Activated CD4-positive, alpha-beta T cell treated with anti-CD3 and anti-CD28 coated beads for 4 hours (primary cell): ENCODE data around the gene THSD4.

Source experiments
- DNase-seq, 2 donors: peaks; one replicate each; pipeline ENCODE4 v3.0.0-alpha.2; 2020

THSD4 gene

DNA sequence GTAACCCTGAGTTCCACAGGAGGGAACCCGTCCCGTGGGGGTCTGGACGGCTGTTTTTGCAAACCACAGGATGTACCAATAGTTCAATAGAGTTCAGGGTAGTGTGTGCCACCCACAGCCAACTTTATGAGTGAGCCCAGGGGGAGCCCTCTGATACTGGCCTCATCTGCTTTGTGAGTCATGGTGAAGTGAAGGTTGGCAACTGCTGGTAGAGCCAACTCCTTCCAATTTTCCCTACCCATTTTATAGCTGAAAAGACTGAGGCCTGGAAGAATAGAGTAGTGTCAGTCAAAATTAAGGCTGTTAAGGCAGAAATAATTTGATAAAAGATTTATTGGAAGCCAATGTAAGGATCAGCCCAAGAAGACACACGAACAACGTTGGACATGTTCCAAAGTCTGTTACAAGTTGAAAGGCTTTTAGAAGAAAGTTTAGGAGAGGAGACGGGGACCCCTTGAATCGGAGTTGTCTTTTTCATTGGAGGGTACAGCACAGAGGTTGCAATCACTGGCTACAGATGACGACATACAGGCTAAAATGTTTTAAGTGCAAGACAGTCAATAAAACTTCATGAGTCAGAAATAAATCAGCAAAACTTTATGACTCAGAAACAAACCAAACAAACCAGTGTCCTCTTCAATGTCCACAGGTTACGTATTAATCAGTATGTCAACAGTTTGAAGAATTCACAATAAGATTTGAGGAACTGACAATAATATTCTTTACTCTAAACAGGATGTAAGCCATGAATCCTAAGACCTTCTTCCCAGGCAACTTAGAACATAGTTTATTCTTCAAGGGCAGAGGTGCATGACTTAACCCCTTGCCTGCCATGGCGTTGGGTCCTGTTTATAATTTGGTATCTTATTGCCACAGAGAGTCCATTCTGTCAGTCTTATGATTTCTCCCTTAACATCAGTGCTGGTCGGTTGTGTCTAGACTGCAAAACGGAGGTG lies 632.1 kb downstream of the THSD4 start:
- no peak for DNase-seq

DNA sequence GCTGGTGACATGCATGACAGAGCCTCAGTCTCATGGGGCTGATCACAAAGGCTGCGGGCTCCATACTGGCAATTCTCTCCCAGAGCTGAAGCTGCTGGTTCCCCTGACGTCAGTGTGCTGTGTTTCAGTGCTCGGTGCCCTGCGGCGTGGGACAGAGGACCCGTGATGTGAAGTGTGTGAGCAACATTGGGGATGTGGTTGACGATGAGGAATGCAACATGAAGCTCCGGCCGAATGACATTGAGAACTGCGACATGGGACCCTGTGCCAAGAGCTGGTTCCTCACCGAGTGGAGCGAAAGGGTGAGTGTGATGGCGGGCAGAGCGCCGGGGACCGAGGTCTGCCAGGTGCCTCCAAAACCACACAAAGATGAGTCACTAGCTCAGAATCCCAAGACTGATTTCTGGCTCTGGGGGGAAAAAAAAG lies 633.0 kb downstream of the THSD4 start:
- DNase-seq: no peak

DNA sequence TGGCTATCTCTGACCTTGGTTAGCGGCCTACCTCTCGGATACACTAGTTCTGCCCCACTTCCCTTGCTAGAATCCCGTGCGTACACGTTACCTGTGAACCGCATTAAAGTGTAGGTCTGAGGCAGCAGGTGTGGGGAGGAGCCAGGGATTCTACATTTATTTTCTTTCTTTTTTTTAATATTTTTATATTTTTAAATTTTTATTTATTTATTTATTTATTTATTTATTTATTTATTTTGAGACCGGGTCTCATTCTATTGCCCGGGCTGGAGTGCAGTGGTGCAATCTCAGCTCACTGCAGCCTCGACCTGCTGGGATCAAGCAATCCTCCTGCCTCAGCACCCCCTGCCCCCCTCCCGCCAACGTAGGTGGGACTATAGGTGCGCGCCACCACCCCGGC lies 634.2 kb downstream of the THSD4 start:
- DNase-seq: no peak

DNA sequence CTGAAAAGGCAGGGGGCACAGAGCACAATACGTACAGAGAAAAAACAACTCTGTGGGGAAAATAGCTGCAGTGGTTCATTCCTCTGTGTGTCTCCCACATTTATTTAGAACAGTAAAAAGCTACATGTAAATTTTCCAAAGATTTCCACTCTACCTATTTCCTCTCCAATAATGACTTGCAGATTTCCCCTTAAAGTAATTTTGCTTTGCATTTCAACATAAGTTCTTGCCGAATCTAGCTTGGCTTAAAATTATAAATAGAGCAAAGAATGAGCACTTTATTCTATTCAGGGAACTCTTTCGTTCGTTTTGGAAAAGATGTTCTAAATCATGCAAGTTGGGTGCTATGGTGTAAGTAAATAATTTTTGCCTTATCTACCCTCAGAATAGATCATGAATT lies 636.9 kb downstream of the THSD4 start:
- no peak for DNase-seq

DNA sequence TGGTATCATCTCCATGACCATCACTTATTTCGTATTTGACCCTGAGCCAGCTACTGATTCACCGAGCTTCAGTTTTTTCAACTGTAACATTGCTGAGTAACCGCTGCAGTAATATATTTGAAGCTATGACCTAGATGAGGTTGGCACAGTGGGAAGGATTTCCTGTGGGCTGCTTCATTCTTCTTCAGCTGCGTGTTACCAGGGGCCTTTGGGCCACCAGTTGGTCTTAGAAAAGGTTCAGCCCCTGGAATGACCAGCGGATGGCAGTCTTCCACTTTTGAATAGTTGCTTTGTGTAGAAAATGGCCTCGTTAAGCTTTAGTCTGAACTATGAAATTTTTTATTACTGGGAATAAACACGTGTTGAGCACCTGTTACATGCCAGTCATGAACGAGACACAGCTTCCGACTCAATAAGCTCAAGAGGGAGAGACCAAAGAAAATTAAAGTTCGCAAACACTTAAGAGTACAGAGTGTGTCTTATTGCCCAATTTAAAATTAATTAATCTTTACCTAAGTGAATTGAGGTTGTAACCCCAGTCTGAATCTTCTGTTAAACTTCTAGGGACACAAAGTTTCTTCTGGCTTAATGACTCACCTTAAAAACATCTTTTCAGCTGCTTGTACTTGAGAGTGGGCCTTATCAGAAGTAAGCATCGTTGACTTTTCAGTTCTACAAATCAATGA lies 637.5 kb downstream of the THSD4 start:
- no peak for DNase-seq

DNA sequence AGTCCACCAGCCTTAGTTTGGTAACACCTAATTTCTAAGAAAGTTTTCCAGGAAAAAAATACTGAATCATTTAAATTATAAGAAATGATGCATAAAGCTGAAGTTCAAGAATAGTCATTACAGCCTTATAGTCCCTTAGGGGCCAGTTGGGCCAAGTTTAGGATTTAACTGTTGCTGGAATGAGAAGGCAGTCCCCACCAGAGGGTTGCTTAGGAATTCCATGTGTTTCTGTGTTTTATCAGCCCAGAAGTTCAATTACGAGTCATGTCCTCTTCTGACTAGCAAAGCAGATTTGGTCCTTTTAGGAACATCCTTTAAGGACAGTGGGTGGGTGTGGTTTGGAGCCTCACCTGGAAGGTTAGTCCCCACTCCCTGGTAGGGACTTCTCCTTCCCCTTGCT lies 638.1 kb downstream of the THSD4 start:
- DNase-seq: no peak

DNA sequence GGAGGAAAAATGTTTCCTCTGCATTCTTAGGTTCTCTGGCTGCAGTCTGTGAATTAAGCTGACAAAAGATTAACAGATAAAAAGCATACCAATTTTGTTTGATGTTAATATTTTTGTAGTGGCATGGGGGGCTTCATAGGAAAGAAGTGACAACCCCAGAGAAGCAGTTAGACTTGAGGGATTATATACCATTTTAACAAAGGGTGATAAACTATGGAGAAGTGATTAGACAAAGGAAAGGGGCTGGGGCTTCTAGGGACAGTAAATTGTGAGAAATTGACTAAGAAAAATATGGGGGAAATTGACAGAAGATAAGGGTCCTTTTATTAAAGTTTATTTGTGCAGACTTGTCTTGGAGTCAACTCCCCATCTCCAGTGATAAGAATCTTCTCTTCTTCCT lies 639.4 kb downstream of the THSD4 start:
- no peak for DNase-seq

DNA sequence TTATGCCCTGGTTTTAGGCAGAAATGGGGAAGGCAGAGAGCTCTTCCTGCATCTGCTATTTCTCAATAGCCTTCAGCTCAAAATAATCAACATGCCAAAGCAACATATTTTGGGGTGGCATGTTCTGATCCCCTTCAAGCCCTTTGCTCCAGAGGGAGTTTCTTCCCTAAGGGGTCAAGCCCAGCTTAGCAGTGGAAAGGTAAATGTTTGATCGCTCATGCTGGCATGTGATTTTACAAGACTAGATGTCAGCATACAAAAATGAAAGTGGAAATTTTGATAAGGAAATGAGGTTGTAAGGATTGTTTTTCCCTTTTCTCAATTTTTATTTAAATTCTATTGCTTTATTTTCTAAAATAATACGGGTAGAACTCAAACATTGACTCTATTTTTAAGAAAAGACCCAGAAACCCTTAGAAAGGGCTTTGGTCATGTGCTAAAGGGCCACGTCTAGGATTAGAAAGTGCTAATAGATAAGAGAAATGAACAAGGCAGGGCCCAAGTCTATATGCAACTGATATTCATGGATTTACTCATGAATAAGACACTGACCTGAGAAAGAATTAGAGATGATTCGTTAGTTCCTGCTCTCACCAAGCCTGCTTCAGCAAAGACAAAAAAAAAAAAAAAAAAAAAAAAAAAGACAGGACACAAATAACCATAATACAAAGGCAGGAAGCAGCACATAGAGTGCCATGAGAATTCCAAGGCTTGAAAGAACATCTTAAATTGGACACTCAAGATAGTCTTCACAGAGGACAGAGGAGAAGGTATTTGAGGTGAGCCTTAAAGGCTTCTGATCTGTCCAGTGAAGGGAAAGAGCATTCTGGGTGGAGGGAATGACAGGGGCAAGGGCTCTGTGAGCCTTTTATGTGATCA lies 640.1 kb downstream of the THSD4 start:
- no peak for DNase-seq

DNA sequence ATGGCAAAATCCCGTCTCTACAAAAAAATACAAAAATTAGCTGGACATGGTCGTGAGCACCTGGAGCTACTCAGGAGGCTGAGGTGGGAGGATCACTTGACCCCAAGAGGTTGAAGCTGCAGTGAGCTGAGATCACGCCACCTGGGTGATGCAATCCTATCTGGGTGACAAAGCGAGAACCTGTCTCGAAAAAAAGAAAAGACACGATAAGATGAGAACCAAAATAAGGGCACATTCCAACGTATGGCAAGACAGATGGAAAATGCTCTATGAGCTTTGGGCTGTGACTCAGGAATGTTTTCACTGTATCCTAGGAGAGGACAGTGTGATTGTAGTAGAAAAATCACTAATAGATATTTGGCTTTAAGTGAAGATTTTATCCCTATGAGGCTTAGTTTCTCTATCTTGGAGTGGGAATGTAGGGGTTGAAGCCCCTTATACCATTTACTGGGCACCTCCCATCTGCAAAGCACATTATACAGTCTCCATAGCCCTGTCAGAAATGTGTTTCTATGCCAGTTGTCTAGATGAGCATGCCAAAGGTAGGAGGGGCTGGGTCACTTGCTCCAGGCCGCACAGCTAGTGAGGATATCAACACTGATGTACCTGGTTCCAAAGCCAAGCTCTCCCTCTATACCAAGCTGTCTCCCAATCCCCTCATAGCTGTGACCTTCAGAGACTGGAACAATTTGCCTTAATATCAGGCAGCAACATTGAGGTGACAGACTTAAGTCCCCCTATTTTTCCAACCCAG lies 641.5 kb downstream of the THSD4 start:
- DNase-seq: no peak

DNA sequence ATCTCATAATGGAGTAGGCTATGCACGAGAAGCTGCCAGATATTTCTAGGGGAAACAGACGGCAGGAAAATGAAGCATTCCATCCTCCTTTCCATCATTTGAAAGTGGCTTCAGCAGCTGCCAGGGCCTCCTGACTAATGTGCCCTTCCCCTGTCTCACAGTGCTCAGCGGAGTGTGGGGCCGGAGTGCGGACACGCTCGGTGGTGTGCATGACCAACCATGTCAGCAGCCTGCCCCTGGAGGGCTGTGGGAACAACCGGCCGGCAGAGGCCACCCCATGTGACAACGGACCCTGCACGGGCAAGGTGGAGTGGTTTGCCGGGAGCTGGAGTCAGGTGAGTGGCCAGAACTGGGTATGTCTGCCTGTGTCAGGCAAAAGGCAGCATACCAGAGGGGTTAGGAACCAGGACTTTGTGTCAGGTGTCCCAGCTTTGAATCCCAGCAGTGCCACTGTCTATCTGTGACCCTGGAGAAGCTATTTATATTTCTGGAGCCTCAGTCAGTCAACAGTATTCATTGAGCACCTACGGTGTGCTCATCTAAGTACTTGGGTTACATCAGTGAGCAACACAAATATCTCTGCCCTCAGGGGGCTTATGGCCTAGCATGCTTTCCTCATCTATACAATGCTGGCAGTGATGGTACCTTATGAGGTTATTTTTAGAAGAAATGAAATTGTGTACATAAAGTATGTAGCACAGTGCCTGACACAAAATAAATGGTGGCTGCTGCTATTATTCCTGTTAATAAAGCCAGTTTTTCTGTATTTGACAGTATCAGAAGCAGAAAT lies 642.7 kb downstream of the THSD4 start:
- no peak for DNase-seq

DNA sequence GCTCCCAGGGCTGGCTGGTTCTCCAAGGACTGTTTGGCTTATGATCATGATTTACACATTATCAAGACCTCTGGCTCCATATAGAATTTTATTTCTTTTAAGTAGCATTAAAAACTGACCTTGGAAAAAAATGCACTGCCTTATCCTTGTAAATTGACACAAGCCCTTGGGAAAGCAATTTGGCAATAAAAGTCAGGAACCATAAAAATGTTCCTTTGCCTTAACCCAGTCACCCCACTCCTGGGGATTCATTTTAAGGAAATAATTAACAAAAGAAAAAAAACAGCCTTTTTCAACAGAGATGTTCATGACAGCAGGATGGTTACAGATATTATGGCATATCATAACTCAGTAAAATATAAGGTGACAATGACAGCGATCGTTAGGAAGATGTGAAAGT lies 643.4 kb downstream of the THSD4 start:
- DNase-seq: no peak

DNA sequence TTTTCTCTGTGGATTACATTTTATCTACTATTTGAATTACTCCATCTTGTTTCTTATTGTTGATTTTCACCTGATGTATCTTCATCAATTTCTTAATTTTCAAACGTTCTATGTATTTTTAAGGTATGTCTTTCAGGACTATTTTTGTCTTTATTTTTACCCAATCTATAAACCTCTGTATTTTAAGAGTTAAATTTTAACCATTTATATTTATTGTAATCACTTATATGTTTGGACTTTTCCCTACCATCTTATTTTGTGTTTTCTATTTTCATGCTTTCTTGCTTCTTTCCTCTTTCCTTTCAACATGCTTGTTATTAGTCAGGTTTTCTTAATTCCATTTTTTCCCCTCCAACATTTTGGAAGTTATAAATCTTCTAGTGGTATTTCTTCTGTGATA lies 645.6 kb downstream of the THSD4 start:
- DNase-seq: no peak

DNA sequence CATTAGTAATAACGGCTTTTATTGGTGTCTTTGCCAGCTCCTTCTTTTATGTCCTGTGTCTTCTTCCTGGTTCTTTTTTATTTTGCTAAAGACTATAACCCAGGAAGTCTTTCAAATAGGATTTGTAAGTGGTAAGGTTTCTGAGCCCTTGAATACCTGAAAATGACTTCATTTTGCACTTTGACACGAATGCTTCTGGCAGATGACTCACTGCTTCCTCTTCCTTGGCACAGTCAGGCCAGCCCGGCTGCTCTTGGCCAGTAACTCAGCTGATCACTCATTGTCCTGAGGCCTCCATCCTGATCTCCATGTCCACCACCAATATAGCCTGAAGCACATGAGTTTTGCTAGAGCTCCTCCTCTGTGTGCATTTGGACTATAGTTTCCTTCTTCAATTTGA lies 646.4 kb downstream of the THSD4 start:
- no peak for DNase-seq

DNA sequence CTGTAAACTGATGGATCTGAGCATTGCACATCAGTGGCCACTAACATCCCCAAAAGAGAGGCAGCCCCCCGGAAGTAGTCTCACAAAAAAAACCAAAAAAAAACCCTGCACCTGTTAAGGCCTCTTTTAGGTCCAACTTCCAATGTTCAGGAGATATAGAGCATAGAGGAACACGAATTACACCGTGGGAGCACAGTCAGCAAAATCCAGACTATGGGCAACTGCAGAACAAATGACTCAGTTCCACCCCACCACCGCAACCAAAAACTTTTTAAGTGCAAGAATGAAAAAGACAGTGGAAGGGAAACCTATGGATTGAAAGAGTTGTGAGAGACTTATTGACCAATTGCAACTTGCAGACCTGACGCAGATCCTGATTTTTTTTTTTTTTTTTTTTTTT lies 652.9 kb downstream of the THSD4 start:
- no peak for DNase-seq

DNA sequence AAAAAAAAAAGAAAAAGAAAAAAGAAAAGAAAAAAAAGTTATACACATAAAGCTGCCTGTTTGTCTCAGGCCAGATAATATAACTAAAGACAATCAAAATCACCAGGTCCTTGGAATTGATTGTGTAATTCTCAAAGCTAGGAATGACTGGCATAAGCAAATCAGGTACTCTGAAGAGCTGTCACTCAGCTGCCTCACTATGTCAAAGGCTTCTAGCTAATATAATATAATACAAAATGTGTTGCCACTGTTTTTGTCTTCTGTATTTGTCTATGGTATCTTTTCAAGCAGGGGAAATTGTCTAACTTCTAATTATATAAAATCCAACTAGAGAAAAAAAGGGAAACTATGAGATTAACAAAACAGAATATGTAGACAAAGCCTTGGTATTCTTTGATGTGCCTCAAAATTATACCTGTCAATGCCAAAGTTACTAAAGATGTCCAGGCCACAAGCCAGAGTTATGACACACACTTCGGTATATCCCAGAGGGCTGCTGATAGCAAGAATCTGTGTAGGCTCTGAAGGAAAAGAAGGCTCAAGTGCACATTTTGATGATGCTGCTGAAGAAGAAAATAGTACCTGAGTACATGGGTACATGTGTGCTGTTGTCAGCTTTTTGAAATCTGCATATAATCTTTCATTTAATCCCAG lies 658.1 kb downstream of the THSD4 start:
- DNase-seq: no peak

DNA sequence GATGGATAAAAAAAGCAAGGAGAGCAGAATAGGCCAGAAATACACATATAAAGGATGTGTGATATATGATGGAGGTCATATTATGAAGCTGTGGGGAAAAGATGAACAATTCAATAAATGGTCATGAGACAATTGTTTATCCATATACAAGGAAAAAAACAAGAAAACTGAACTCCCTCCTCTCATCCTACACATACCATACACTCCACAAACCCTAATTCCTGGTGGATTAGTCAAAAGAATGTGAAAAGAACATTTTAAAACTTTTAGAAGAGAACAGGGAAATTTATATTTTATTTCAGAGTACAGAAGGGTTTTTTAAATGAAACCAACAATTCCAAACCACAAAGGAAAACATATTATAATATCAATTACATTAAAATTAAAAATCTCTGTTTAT lies 660.6 kb downstream of the THSD4 start:
- DNase-seq: no peak

DNA sequence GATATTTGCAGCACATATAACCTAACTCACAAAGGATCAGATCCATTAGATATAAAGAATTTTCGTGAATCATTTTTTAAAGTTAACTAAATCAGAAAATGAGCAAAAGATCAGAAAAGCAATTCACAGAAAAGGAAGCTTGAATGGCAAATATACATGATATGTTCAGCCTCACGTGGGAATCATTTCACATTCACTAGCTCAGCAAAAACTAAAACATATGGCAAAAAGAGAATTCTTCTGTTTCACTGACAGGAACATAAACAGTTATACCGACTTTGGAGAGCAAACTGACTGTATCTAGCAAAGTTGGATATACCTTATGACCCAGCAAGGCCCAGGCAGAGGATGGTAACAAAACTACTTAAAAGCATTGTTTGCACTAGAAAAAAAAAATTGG lies 661.0 kb downstream of the THSD4 start:
- no peak for DNase-seq

DNA sequence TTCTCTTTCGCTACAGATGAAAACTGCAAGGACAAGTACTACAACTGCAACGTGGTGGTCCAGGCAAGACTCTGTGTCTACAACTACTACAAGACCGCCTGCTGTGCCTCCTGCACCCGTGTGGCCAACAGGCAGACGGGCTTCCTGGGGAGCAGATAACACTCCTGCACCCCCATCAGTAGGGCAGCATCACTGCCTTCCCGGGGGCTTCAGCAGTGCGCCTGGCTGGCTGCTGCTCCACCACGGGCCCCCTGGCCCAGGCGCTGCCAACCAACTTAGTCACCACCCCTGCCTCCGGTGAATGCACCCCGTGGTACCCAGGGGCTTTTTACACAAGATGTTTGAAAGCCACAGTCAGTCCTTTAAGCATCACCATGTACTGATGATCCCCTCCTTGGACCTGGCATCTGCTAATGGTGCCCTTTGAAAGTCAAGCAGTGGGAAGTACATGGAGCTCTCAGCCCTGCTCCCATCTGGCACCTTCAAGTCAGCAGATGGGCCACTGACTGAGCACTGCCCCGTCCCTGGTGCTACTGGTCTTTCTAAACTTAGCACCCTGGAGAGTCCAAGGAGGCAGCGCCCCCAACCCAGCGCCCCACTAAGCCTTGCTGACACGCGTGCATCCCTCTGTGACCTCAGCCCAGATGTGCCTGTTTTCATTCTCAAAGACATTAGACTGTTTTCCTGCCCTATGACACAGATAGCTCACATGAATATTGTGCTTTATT lies 662.1 kb downstream of the THSD4 start:
- DNase-seq: no peak

DNA sequence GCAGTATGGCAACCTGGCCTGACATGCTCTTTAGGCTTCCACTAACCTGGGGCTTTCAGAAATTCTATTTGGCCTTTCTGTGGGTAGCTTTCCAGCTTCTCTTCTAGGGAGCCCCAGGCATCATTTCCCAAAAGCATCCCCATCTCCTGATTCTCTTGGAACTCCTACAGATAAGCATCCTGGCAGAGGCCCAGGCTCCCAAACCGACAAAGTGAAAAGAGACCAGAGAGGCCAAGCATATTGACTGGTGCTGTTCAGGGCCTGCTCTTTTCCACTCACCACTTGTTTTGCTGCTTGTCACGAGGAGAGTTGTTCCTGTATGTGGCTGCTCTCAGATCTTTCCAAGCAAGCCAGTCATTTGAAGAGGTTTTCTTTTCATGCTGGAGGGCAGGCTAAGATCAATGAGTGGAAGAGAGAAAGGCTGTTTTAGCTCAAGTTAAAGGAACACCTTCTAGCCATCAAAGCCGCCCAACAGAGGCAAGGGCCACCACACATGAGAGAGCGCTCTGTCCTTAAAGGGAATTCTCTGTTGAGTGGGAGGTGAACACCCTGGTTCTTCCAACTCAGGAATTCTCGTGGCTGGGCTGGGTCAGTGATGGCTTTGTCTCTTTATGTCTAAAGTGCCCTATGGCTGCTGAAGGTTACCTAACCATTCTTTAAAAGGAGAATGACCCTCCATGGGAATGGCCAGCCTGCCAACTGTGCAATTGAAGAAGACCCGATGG lies 664.0 kb downstream of the THSD4 start:
- DNase-seq: no peak
